Endodermal cell (in vitro differentiated cells): ENCODE data around the gene CDKL1. TPM values are rescaled to one million over a fixed set of nuclear protein-coding genes. Genes with fewer than 3 reads are reported as not detected.

Experiments
- DNase-seq: peaks from one replicate; pipeline ENCODE4 v3.0.0-alpha.2; 2017
- H3K27ac ChIP-seq: 2 replicates; pipeline ENCODE4 v1.5.1; 2013; ENCODE audit warnings: mild to moderate bottlenecking, low read depth, low read length, moderate library complexity
- H3K27me3 ChIP-seq: 2 replicates; pipeline ENCODE4 v1.6.1; 2013; ENCODE audit warnings: mild to moderate bottlenecking, low read length, moderate library complexity; ENCODE audit not compliant: insufficient read depth, control insufficient read depth, poor library complexity, severe bottlenecking
- H3K36me3 ChIP-seq: 2 replicates; pipeline ENCODE4 v1.7.0; 2013; ENCODE audit warnings: mild to moderate bottlenecking, low read length, moderate library complexity; ENCODE audit not compliant: control insufficient read depth, insufficient read depth
- H3K4me1 ChIP-seq: one replicate; pipeline ENCODE4 v1.7.0; 2013; ENCODE audit warnings: low read length; ENCODE audit not compliant: control insufficient read depth, insufficient read depth
- H3K4me3 ChIP-seq: 2 replicates; pipeline ENCODE4 v1.5.1; 2013; ENCODE audit warnings: mild to moderate bottlenecking, low read length, moderate library complexity
- H3K9ac ChIP-seq: 2 replicates; pipeline ENCODE4 v1.6.1; 2013; ENCODE audit warnings: mild to moderate bottlenecking, low read length, moderate library complexity; ENCODE audit not compliant: poor library complexity, severe bottlenecking; ENCODE audit errors: extremely low read depth
- H3K9me3 ChIP-seq: 2 replicates; pipeline ENCODE4 v1.6.1; 2013; ENCODE audit warnings: mild to moderate bottlenecking, low read length, moderate library complexity; ENCODE audit not compliant: control insufficient read depth
- H3K27ac Mint-ChIP-seq: 2 replicates; pipeline ENCODE4 v1.8.0; 2020; ENCODE audit warnings: mixed read lengths
- H3K27me3 Mint-ChIP-seq: 2 replicates; pipeline ENCODE4 v1.8.0; 2021; ENCODE audit warnings: mild to moderate bottlenecking, mixed read lengths; ENCODE audit not compliant: insufficient read depth
- H3K36me3 Mint-ChIP-seq: 2 replicates; pipeline ENCODE4 v1.8.0; 2020; ENCODE audit warnings: low read depth, mixed read lengths
- H3K4me1 Mint-ChIP-seq: 2 replicates; pipeline ENCODE4 v1.8.0; 2020; ENCODE audit warnings: mixed read lengths
- H3K4me3 Mint-ChIP-seq: 2 replicates; pipeline ENCODE4 v1.8.0; 2020; ENCODE audit warnings: mild to moderate bottlenecking, moderate library complexity, mixed read lengths
- H3K9me3 Mint-ChIP-seq: 2 replicates; pipeline ENCODE4 v1.8.0; 2020; ENCODE audit warnings: mild to moderate bottlenecking, mixed read lengths
- CTCF ChIP-seq: fragments of 200-600 bp; sonication (generic); conservative IDR thresholded peaks from 2 replicates; pipeline ENCODE4 v1.5.0; 2021; ENCODE audit warnings: antibody characterized with exemption, mild to moderate bottlenecking
- whole genome bisulfite sequencing, 2 experiments: methylation state at CpG; one replicate each; pipeline versions ENCODE4 v1.1.5 to v1.1.7; 2013; ENCODE audit warnings: missing lambda C conversion rate in 2 of 2, mixed read lengths in 1 of 2; ENCODE audit not compliant: insufficient coverage in 1 of 2, insufficient read length in 1 of 2; 5-methylcytosine and 5-hydroxymethylcytosine counted together
- total RNA-seq, 2 donors: library from RNA; stranded (reverse); fragmentation: NEBNext Ultra II Directional in 1 of 2; extraction: Animal tissue kit (Norgen Biotek cat#: 25700) in 1 of 2; gene quantifications; 2 replicates in 1 of 2; 3 replicates in 1 of 2; pipeline ENCODE4 v1.2.1, GENCODE V29; 2021

CDKL1 gene
- total RNA-seq, 2 donors from 2014 or later = 1.5 to 2.6 TPM

- no peaks in the 10 kb centered on the region for H3K9me3 Mint-ChIP-seq
- peaks cover 23% of the 10 kb centered on the region for H3K36me3 Mint-ChIP-seq
- no peaks in the 10 kb centered on the region for H3K27me3 ChIP-seq
- H3K4me1 ChIP-seq = no peaks in the 10 kb centered on the region
- H3K27me3 Mint-ChIP-seq = no peaks in the 10 kb centered on the region
- no peak overlapping the region for H3K27ac Mint-ChIP-seq
- no peak overlapping the region for H3K4me3 Mint-ChIP-seq
- H3K9me3 ChIP-seq = no peaks in the 10 kb centered on the region
- H3K9ac ChIP-seq = no peak overlapping the region
- H3K4me1 Mint-ChIP-seq = no peaks in the 10 kb centered on the region
- 100% methylated on average over 1 to 3 of the region's 3 CpGs for WGBS, 2 experiments
- no peak overlapping the region for H3K4me3 ChIP-seq
- H3K27ac ChIP-seq = no peak overlapping the region
- no peak for TF ChIP-seq CTCF
- DNase-seq = no peak
- H3K36me3 ChIP-seq = peaks cover 49% of the 10 kb centered on the region
Measured at GRCh38 chr14:50425816-50426215, 29.1 kb upstream of the CDKL1 start.

- Mint-ChIP-seq H3K4me3 (no peak overlapping the region), H3K4me1 (no peaks in the 10 kb centered on the region), H3K27ac (no peak overlapping the region), H3K9me3 (no peaks in the 10 kb centered on the region), H3K27me3 (no peaks in the 10 kb centered on the region), H3K36me3 (peaks cover 26% of the 10 kb centered on the region)
- TF ChIP-seq CTCF = no peak
- H3K36me3 ChIP-seq = peaks cover 55% of the 10 kb centered on the region
- no peaks in the 10 kb centered on the region for H3K4me1 ChIP-seq
- no peak overlapping the region for H3K4me3 ChIP-seq
- no peak for DNase-seq
- no peaks in the 10 kb centered on the region for H3K27me3 ChIP-seq
- no peaks in the 10 kb centered on the region for H3K9me3 ChIP-seq
- H3K9ac ChIP-seq = no peak overlapping the region
- WGBS, 2 experiments = 93 to 100% methylated on average over 1 to 2 of the region's 2 CpGs
- no peak overlapping the region for H3K27ac ChIP-seq
Measured at GRCh38 chr14:50425105-50425504, 28.4 kb upstream of the CDKL1 start.

GRCh38 chr14:50423529-50423928 is 26.8 kb upstream of the CDKL1 start:
- Histone ChIP-seq H3K9ac (no peak overlapping the region), H3K27me3 (no peaks in the 10 kb centered on the region), H3K9me3 (no peaks in the 10 kb centered on the region), H3K4me1 (no peaks in the 10 kb centered on the region), H3K27ac (no peak overlapping the region), H3K36me3 (peaks cover 61% of the 10 kb centered on the region), H3K4me3 (no peak overlapping the region)
- Mint-ChIP-seq H3K9me3 (no peaks in the 10 kb centered on the region), H3K27ac (no peak overlapping the region), H3K4me1 (no peaks in the 10 kb centered on the region), H3K36me3 (peaks cover 33% of the 10 kb centered on the region), H3K27me3 (no peaks in the 10 kb centered on the region), H3K4me3 (no peak overlapping the region)
- WGBS, 2 experiments = 93 to 100% methylated on average over 3 of the region's 3 CpGs
- no peak for DNase-seq
- no peak for TF ChIP-seq CTCF
